HepG2 (cell line): ENCODE measurements around the gene STAT5A. TPM values are rescaled to one million over a fixed set of nuclear protein-coding genes. Genes with fewer than 3 reads are reported as not detected.

Experiments used
- ETS1 ChIP-seq: sonication (generic); formaldehyde crosslinking; IDR thresholded peaks from 2 replicates; pipeline ENCODE4 v1.4.0; 2020; ENCODE audit warnings: missing genetic modification reagents
- HDAC2 ChIP-seq: sonication (generic); formaldehyde crosslinking; IDR thresholded peaks from 2 replicates; pipeline ENCODE4 v1.4.0; 2020; ENCODE audit warnings: missing genetic modification reagents
- MNT ChIP-seq: fragments of 450-650 bp; IDR thresholded peaks from 2 replicates; pipeline ENCODE4 v1.6.1; 2016
- MTERF4 ChIP-seq: sonication (generic); formaldehyde crosslinking; IDR thresholded peaks from 2 replicates; pipeline ENCODE4 v1.8.0; 2023; ENCODE audit warnings: mild to moderate bottlenecking, missing genetic modification reagents
- MXI1 ChIP-seq: IDR thresholded peaks from 3 replicates; pipeline ENCODE4 v1.6.1; 2012; ENCODE audit warnings: low read depth, low read length, inconsistent platforms, borderline replicate concordance
- NCOA1 ChIP-seq: sonication (generic); formaldehyde crosslinking; IDR thresholded peaks from 2 replicates; pipeline ENCODE4 v1.9.0; 2021; ENCODE audit warnings: missing genetic modification reagents
- RARG ChIP-seq: sonication (generic); formaldehyde crosslinking; IDR thresholded peaks from 2 replicates; pipeline ENCODE4 v1.4.0; 2020; ENCODE audit warnings: low read depth, mild to moderate bottlenecking, missing genetic modification reagents
- RFX5 ChIP-seq: IDR thresholded peaks from 2 replicates; pipeline ENCODE4 v1.6.1; 2011; ENCODE audit warnings: low read depth, low read length, improper control_type of control experiment
- SALL2 ChIP-seq: sonication (generic); formaldehyde crosslinking; IDR thresholded peaks from 2 replicates; pipeline ENCODE4 v1.8.1; 2023; ENCODE audit warnings: mild to moderate bottlenecking, missing genetic modification reagents, inconsistent platforms
- SNRNP70 ChIP-seq: fragments of 200-400 bp; formaldehyde crosslinking; IDR thresholded peaks from 2 replicates; pipeline ENCODE4 v1.6.1; 2017; ENCODE audit warnings: mild to moderate bottlenecking, low read depth, low read length, moderate library complexity
- ZFP62 ChIP-seq: sonication (generic); formaldehyde crosslinking; IDR thresholded peaks from 2 replicates; pipeline ENCODE4 v1.4.0; 2020; ENCODE audit warnings: missing genetic modification reagents
- ZNF382 ChIP-seq: sonication (generic); formaldehyde crosslinking; IDR thresholded peaks from 2 replicates; pipeline ENCODE4 v1.5.0; 2020; ENCODE audit warnings: missing genetic modification reagents, mild to moderate bottlenecking, borderline replicate concordance
- ZNF503 ChIP-seq: sonication (generic); formaldehyde crosslinking; IDR thresholded peaks from 2 replicates; pipeline ENCODE4 v1.4.0; 2020; ENCODE audit warnings: missing genetic modification reagents
- ZNF510 ChIP-seq: sonication (generic); formaldehyde crosslinking; IDR thresholded peaks from 2 replicates; pipeline ENCODE4 v1.4.0; 2020; ENCODE audit warnings: low read depth, mild to moderate bottlenecking, missing genetic modification reagents
- ZNF513 ChIP-seq: sonication (generic); formaldehyde crosslinking; conservative IDR thresholded peaks from 2 replicates; pipeline ENCODE4 v1.5.0; 2020; ENCODE audit warnings: missing genetic modification reagents
- ZNF616 ChIP-seq: sonication (generic); formaldehyde crosslinking; IDR thresholded peaks from 2 replicates; pipeline ENCODE4 v1.5.0; 2020; ENCODE audit warnings: low read depth, mild to moderate bottlenecking, missing genetic modification reagents
- ZNF816 ChIP-seq: sonication (generic); formaldehyde crosslinking; IDR thresholded peaks from 2 replicates; pipeline ENCODE4 v1.8.0; 2022; ENCODE audit warnings: missing genetic modification reagents, mild to moderate bottlenecking, borderline replicate concordance
- ZSCAN21 ChIP-seq: sonication (generic); formaldehyde crosslinking; IDR thresholded peaks from 2 replicates; pipeline ENCODE4 v1.8.0; 2022; ENCODE audit warnings: mild to moderate bottlenecking, missing genetic modification reagents, moderate library complexity, borderline replicate concordance
- ZSCAN5A ChIP-seq: sonication (generic); formaldehyde crosslinking; IDR thresholded peaks from 2 replicates; pipeline ENCODE4 v1.8.0; 2022; ENCODE audit warnings: mild to moderate bottlenecking, missing genetic modification reagents, borderline replicate concordance
- polyA plus RNA-seq, 8 experiments: library from polyadenylated mRNA; depleted of rRNA in 3 of 8; stranded (reverse) in 7 of 8; unstranded in 1 of 8; fragments of >200 nt; fragmentation: Illumina TruSeq in 4 of 8; extraction: Trizol in 4 of 8; gene quantifications; 2 replicates each; pipeline versions ENCODE4 v1.2.1 to v1.2.3, GENCODE V29; 2011 to 2016; ENCODE audit warnings: low read depth in 4 of 8, missing spikeins in 1 of 8, mixed read lengths in 1 of 8; ENCODE audit not compliant: insufficient read depth in 1 of 8
- total RNA-seq, 5 experiments: library from RNA; depleted of rRNA; stranded (reverse); fragments of >200 nt; fragmentation: Illumina TruSeq; extraction: Trizol; gene quantifications; 2 replicates each; pipeline ENCODE4 v1.2.3, GENCODE V29; 2016; ENCODE audit warnings: low read depth in 1 of 5

Gene STAT5A
- total and polyA plus RNA-seq, 2 of the 13 experiments (the other 11 are each of a cell fraction or from before 2014, with no cell fraction given), result 1.4 to 4.1 TPM

- TF ChIP-seq MNT (no peak), ZSCAN5A (CRISPR knock-in tag) (no peak), ZNF382 (CRISPR knock-in tag) (no peak), ETS1 (no peak), MTERF4 (CRISPR knock-in tag) (peak; percentile 89; the same call in 1 of the 2 replicates), ZNF616 (0 out of 2 replicates have a peak, but pooled peaks have one; percentile 60), ZNF513 (CRISPR knock-in tag) (no peak; the same call in 1 of the 2 replicates), SALL2 (CRISPR knock-in tag) (no peak), ZNF816 (CRISPR knock-in tag) (no peak), ZNF510 (no peak), RARG (no peak), MXI1 (no peak), RFX5 (no peak), SNRNP70 (no peak), HDAC2 (peak; percentile 44; the same call in 1 of the 2 replicates), ZNF503 (no peak), NCOA1 (CRISPR knock-in tag) (no peak; the same call in 1 of the 2 replicates), ZFP62 (CRISPR knock-in tag) (no peak), ZSCAN21 (CRISPR knock-in tag) (peak; percentile 64; the same call in 1 of the 2 replicates)
Measured at GRCh38 chr17:42304187-42305030, 16.1 kb downstream of the STAT5A start (continued).
